Stomach (tissue), 9 donors: Measurements from ENCODE around the gene DPYSL4. TPM values are rescaled to one million over a fixed set of nuclear protein-coding genes. Genes with fewer than 3 reads are reported as not detected.

Experiments
- DNase-seq, 2 donors: peaks; one replicate each; pipeline versions ENCODE4 v3.0.0 to v3.0.0-alpha.2; 2013 to 2019
- H3K27ac ChIP-seq, 5 donors: fragments of 200-600 bp in 4 of 5; sonication (generic) in 4 of 5; one replicate each; pipeline ENCODE4 v1.5.1; 2013 to 2019; ENCODE audit warnings: mild to moderate bottlenecking in 1 of 5, moderate library complexity in 1 of 5
- H3K27me3 ChIP-seq, 3 donors: fragments of 200-600 bp; sonication (generic); one replicate each; pipeline ENCODE4 v1.5.1; 2017 to 2019; ENCODE audit warnings: mixed run types in 1 of 3
- H3K36me3 ChIP-seq, 4 donors: fragments of 200-600 bp; sonication (generic); 1 replicate in 3 of 4; 2 replicates in 1 of 4; pipeline ENCODE4 v1.5.1; 2016 to 2019
- H3K4me1 ChIP-seq, 4 donors: fragments of 200-600 bp; sonication (generic); one replicate each; pipeline ENCODE4 v1.5.1; 2016 to 2019
- H3K4me3 ChIP-seq, 4 donors: fragments of 200-600 bp; sonication (generic) in 3 of 4; one replicate each; pipeline ENCODE4 v1.5.1; 2016 to 2019; ENCODE audit warnings: mild to moderate bottlenecking in 1 of 4
- H3K9me3 ChIP-seq, 4 donors: fragments of 200-600 bp; sonication (generic); one replicate each; pipeline ENCODE4 v1.5.1; 2016 to 2019
- CTCF ChIP-seq, 7 experiments: fragments of 450-650 bp in 4 of 7; fragments of 200-600 bp in 3 of 7; sonication (generic) in 3 of 7; IDR thresholded peaks; one replicate each; pipeline ENCODE4 v1.5.1; 2016 to 2019; ENCODE audit warnings: antibody characterized with exemption in 7 of 7, control low read depth in 2 of 7, mild to moderate bottlenecking in 1 of 7
- EP300 ChIP-seq: sonication (generic); formaldehyde crosslinking; IDR thresholded peaks from one replicate; pipeline ENCODE4 v1.6.1; 2017; ENCODE audit warnings: antibody characterized with exemption
- POLR2A ChIP-seq, 4 donors: fragments of 450-650 bp; IDR thresholded peaks; one replicate each; pipeline ENCODE4 v1.6.1; 2016; ENCODE audit warnings: antibody characterized with exemption in 4 of 4, control low read depth in 2 of 4, mild to moderate bottlenecking in 1 of 4, moderate library complexity in 1 of 4
- POLR2AphosphoS5 ChIP-seq, 3 donors: sonication (generic); formaldehyde crosslinking; IDR thresholded peaks; one replicate each; pipeline ENCODE4 v1.6.1; 2016; ENCODE audit warnings: antibody characterized with exemption in 3 of 3
- WGBS, 5 donors: extraction: QIAGEN DNeasy Blood & Tissue Kit in 3 of 5; methylation state at CpG; one replicate each; pipeline versions ENCODE4 v1.1.5 to v1.1.7; 2013 to 2018; 5-methylcytosine and 5-hydroxymethylcytosine counted together
- intact Hi-C: fragments of 100-400 bp; cut with DNase I; formaldehyde crosslinking; loops from one replicate; pipeline ENCODE4 v1.15.1; 2023; ENCODE audit warnings: low total_unique reads
- polyA plus RNA-seq, 3 donors: library from polyadenylated mRNA; stranded (reverse); fragments of 200-250 nt; gene quantifications; one replicate each; pipeline ENCODE4 v1.2.3, GENCODE V29; 2013
- total RNA-seq, 5 donors: library from RNA; depleted of rRNA; stranded (reverse); fragments of >200 nt; gene quantifications; one replicate each; pipeline versions ENCODE4 v1.1.0 to v1.2.3, GENCODE V29; 2014 to 2016
- donor health status: healthy with polysubstance abuse.
- donor health status: Bipolar disorder and iron deficiency.
- donor health status: healthy.

The DPYSL4 gene
- total and polyA plus RNA-seq, 8 donors: 0.43 to 2.0 (median 0.68) TPM; not detected in 3

- intact Hi-C loops: no loop called here
- 73 to 79% (median 74%) methylated on average over 16 to 17 of the region's 17 CpGs for WGBS, 5 donors
- Histone ChIP-seq H3K9me3 (no peaks in the 10 kb centered on the region), H3K4me1 (peaks cover 0 to 7% (median 0%) of the 10 kb centered on the region in 4 donors), H3K4me3 (no peak overlapping the region), H3K36me3 (no peaks in the 10 kb centered on the region), H3K27me3 (peaks cover 0 to 36% (median 18%) of the 10 kb centered on the region in 3 donors), H3K27ac (no peak overlapping the region)
- TF ChIP-seq EP300: no peak
- no peak for TF ChIP-seq POLR2AphosphoS5 (IDR thresholded peaks at IDR 0.05)
- TF ChIP-seq POLR2A (IDR thresholded peaks at IDR 0.05): no peak
- TF ChIP-seq CTCF (IDR thresholded peaks at IDR 0.05): no peak
- DNase-seq: no peak
These were observed 41.1 kb upstream of the DPYSL4 start for GRCh38 chr10:132145521-132146185.

- H3K9me3 ChIP-seq: no peaks in the 10 kb centered on the region
- no peak for DNase-seq
- no peak for TF ChIP-seq EP300
- no peak for TF ChIP-seq CTCF (IDR thresholded peaks at IDR 0.05)
- TF ChIP-seq POLR2A (IDR thresholded peaks at IDR 0.05): no peak
- TF ChIP-seq POLR2AphosphoS5 (IDR thresholded peaks at IDR 0.05): no peak
- peaks cover 0 to 7% (median 0%) of the 10 kb centered on the region in 4 donors for H3K4me1 ChIP-seq
- H3K4me3 ChIP-seq: no peak overlapping the region
- no peak overlapping the region for H3K27ac ChIP-seq
- peaks cover 0 to 30% (median 18%) of the 10 kb centered on the region in 3 donors for H3K27me3 ChIP-seq
- intact Hi-C loops: no loop called here
- no peaks in the 10 kb centered on the region for H3K36me3 ChIP-seq
- WGBS, 5 donors: 54 to 83% (median 71%) methylated on average over 1 to 8 of the region's 8 CpGs
These were observed 40.5 kb upstream of the DPYSL4 start for GRCh38 chr10:132146271-132146671.

GRCh38 chr10:132146941-132147915 is 39.5 kb upstream of the DPYSL4 start:
- TF ChIP-seq EP300: no peak
- no peak for TF ChIP-seq POLR2A (IDR thresholded peaks at IDR 0.05)
- no peak for TF ChIP-seq CTCF (IDR thresholded peaks at IDR 0.05)
- no peak for TF ChIP-seq POLR2AphosphoS5 (IDR thresholded peaks at IDR 0.05)
- no peak for DNase-seq
- Histone ChIP-seq H3K4me1 (peaks cover 0 to 5% (median 0%) of the 10 kb centered on the region in 4 donors), H3K9me3 (no peaks in the 10 kb centered on the region), H3K27ac (no peak overlapping the region), H3K36me3 (no peaks in the 10 kb centered on the region), H3K27me3 (peaks cover 0 to 20% (median 11%) of the 10 kb centered on the region in 3 donors), H3K4me3 (no peak overlapping the region)
- intact Hi-C loops: no loop called here
- 60 to 68% (median 63%) methylated on average over 28 to 31 of the region's 31 CpGs for whole genome bisulfite sequencing, 5 donors
